ENCODE measurements around the gene TENM4. TPM values are rescaled to one million over a fixed set of nuclear protein-coding genes. Genes with fewer than 3 reads are reported as not detected.

Gene TENM4
- total RNA-seq, 2 donors from 2014 or later, result 68.2 to 130 TPM

DNA sequence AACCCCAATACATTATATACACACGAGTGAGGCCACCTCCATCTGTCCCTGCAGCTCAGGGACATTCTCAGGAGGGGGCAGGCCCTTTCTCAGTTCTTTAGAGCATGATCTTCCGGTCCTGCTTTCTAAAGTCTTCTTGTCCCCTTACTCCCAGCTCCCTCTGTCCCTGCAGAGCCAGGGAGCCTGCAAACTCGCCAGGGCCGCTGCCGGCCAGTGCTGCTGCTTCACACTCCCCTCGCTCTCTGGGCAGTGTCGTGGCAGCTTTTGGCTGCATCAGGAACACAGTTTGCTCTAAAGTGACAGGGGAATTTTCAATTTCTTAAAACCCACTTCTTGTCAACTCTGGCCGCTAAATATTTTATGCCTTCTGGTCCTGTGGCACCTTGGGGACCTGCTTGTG lies 736.0 kb downstream of the TENM4 start:
- H3K4me3 Mint-ChIP-seq, result no peak overlapping the region
- Histone ChIP-seq H3K4me1 (ENCODE audit: control insufficient read depth, insufficient read depth, low read length) (no peaks in the 10 kb centered on the region), H3K27me3 (ENCODE audit: control insufficient read depth, insufficient read depth, low read length, poor library complexity, severe bottlenecking) (no peaks in the 10 kb centered on the region), H3K4me3 (ENCODE audit: low read length) (no peak overlapping the region), H3K27ac (ENCODE audit: low read depth, low read length) (no peak overlapping the region), H3K9ac (ENCODE audit: extremely low read depth, low read length, poor library complexity, severe bottlenecking) (no peak overlapping the region), H3K9me3 (ENCODE audit: control insufficient read depth, low read length) (no peaks in the 10 kb centered on the region), H3K36me3 (ENCODE audit: control insufficient read depth, insufficient read depth, low read length) (peaks cover 9% of the 10 kb centered on the region)
- no peaks in the 10 kb centered on the region for H3K9me3 Mint-ChIP-seq
- peaks cover 57% of the 10 kb centered on the region for H3K36me3 Mint-ChIP-seq (ENCODE audit: low read depth)
- DNase-seq, result no peak
- H3K4me1 Mint-ChIP-seq, result no peaks in the 10 kb centered on the region
- TF ChIP-seq, protein P1, sequence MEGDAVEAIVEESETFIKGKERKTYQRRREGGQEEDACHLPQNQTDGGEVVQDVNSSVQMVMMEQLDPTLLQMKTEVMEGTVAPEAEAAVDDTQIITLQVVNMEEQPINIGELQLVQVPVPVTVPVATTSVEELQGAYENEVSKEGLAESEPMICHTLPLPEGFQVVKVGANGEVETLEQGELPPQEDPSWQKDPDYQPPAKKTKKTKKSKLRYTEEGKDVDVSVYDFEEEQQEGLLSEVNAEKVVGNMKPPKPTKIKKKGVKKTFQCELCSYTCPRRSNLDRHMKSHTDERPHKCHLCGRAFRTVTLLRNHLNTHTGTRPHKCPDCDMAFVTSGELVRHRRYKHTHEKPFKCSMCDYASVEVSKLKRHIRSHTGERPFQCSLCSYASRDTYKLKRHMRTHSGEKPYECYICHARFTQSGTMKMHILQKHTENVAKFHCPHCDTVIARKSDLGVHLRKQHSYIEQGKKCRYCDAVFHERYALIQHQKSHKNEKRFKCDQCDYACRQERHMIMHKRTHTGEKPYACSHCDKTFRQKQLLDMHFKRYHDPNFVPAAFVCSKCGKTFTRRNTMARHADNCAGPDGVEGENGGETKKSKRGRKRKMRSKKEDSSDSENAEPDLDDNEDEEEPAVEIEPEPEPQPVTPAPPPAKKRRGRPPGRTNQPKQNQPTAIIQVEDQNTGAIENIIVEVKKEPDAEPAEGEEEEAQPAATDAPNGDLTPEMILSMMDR (conservative IDR thresholded peaks at IDR 0.05), result no peak
- 89 to 95% methylated on average over 8 of the region's 8 CpGs for WGBS, 2 experiments (ENCODE audit: insufficient coverage in 1 of 2, insufficient read length in 1 of 2)
- H3K27ac Mint-ChIP-seq, result no peak overlapping the region
- H3K27me3 Mint-ChIP-seq (ENCODE audit: insufficient read depth), result no peaks in the 10 kb centered on the region

DNA sequence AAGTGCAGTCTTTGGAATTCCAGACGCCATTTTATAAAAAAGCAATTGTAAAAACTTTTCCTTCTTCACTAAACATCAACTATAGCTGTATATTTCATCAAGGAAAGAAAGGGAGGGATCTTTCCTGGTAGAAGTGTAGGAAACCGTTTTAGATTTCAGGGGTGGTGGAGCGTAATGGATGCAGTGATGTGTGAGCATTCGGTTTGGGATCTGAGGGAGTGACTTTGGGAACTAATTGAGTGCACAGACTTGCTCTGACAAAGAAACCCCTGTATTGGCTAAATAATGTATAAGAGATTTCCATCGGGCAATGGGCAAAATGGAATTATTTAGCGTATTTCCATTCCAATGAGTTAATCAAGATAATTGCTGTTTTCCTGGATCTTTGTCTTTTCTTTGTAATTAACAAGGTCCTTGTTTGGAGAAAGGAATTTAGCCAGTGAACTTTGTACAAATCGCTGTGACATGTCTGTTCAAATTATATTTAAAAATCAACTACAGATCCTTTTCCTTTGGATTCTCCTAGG lies 741.2 kb downstream of the TENM4 start:
- Mint-ChIP-seq H3K27ac (no peak overlapping the region), H3K27me3 (ENCODE audit: insufficient read depth) (no peaks in the 10 kb centered on the region), H3K9me3 (no peaks in the 10 kb centered on the region), H3K4me3 (no peak overlapping the region), H3K4me1 (no peaks in the 10 kb centered on the region), H3K36me3 (ENCODE audit: low read depth) (peaks cover 37% of the 10 kb centered on the region)
- Histone ChIP-seq H3K4me3 (ENCODE audit: low read length) (no peak overlapping the region), H3K27me3 (ENCODE audit: control insufficient read depth, insufficient read depth, low read length, poor library complexity, severe bottlenecking) (no peaks in the 10 kb centered on the region), H3K27ac (ENCODE audit: low read depth, low read length) (no peak overlapping the region), H3K9me3 (ENCODE audit: control insufficient read depth, low read length) (no peaks in the 10 kb centered on the region), H3K36me3 (ENCODE audit: control insufficient read depth, insufficient read depth, low read length) (peaks cover 9% of the 10 kb centered on the region), H3K4me1 (ENCODE audit: control insufficient read depth, insufficient read depth, low read length) (no peaks in the 10 kb centered on the region), H3K9ac (ENCODE audit: extremely low read depth, low read length, poor library complexity, severe bottlenecking) (no peak overlapping the region)
- WGBS, 2 experiments (ENCODE audit: insufficient coverage in 1 of 2, insufficient read length in 1 of 2), result 93 to 94% methylated on average over 5 to 6 of the region's 7 CpGs
- TF ChIP-seq, protein P1 (conservative IDR thresholded peaks at IDR 0.05), result no peak
- DNase-seq, result no peak

DNA sequence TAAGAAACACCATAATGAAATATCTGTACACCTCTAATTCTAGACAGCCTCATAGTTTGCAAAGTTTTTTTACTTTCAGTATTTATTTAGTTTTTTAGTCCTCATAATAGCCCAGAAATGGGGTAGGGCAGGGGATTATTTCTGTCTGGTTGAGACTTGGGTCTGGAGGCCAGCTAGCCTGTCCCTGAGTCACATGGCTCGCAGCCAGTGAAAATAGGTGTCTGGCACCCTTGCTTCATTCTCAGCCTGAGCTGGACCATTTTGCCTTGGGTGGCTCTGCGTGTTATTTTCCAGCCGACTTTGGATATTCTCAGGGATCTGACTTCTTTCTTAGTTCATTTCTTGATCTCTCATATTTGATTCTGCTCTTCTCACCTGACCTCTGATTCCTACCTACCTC lies 742.2 kb downstream of the TENM4 start:
- DNase-seq, result no peak
- Histone ChIP-seq H3K27me3 (ENCODE audit: control insufficient read depth, insufficient read depth, low read length, poor library complexity, severe bottlenecking) (no peaks in the 10 kb centered on the region), H3K36me3 (ENCODE audit: control insufficient read depth, insufficient read depth, low read length) (peaks cover 9% of the 10 kb centered on the region), H3K4me3 (ENCODE audit: low read length) (no peak overlapping the region), H3K9ac (ENCODE audit: extremely low read depth, low read length, poor library complexity, severe bottlenecking) (no peak overlapping the region), H3K27ac (ENCODE audit: low read depth, low read length) (no peak overlapping the region), H3K4me1 (ENCODE audit: control insufficient read depth, insufficient read depth, low read length) (no peaks in the 10 kb centered on the region), H3K9me3 (ENCODE audit: control insufficient read depth, low read length) (no peaks in the 10 kb centered on the region)
- 87 to 93% methylated on average over 3 of the region's 3 CpGs for WGBS, 2 experiments (ENCODE audit: insufficient coverage in 1 of 2, insufficient read length in 1 of 2)
- Mint-ChIP-seq H3K4me3 (no peak overlapping the region), H3K36me3 (ENCODE audit: low read depth) (peaks cover 37% of the 10 kb centered on the region), H3K4me1 (no peaks in the 10 kb centered on the region), H3K9me3 (no peaks in the 10 kb centered on the region), H3K27ac (no peak overlapping the region), H3K27me3 (ENCODE audit: insufficient read depth) (no peaks in the 10 kb centered on the region)
- TF ChIP-seq, protein P1 (conservative IDR thresholded peaks at IDR 0.05), result no peak

All from endodermal cell (in vitro differentiated cells).